T-helper 1 cell treated with Interleukin-12 subunit alpha and Interleukin-12 subunit beta and Interleukin-4 antibody, amounts not matched to agents 30 μg/mL and 1 μg/mL, for 36 hours (primary cell): ENCODE data around the gene PPP2R3B.

Experiments
- H3K27ac Mint-ChIP-seq: one replicate; pipeline ENCODE4 v1.8.0; 2021; ENCODE audit warnings: mild to moderate bottlenecking, mixed read lengths
- H3K27me3 Mint-ChIP-seq: one replicate; pipeline ENCODE4 v1.8.0; 2021; ENCODE audit warnings: low read depth, mixed read lengths
- H3K36me3 Mint-ChIP-seq: one replicate; pipeline ENCODE4 v1.8.0; 2021; ENCODE audit warnings: low read depth, mixed read lengths
- H3K4me1 Mint-ChIP-seq: one replicate; pipeline ENCODE4 v1.8.0; 2021; ENCODE audit warnings: low read depth, mixed read lengths
- H3K4me3 Mint-ChIP-seq: one replicate; pipeline ENCODE4 v1.8.0; 2021; ENCODE audit warnings: mild to moderate bottlenecking, moderate library complexity, mixed read lengths
- H3K9me3 Mint-ChIP-seq: one replicate; pipeline ENCODE4 v1.8.0; 2021; ENCODE audit warnings: mixed read lengths

The PPP2R3B gene

DNA sequence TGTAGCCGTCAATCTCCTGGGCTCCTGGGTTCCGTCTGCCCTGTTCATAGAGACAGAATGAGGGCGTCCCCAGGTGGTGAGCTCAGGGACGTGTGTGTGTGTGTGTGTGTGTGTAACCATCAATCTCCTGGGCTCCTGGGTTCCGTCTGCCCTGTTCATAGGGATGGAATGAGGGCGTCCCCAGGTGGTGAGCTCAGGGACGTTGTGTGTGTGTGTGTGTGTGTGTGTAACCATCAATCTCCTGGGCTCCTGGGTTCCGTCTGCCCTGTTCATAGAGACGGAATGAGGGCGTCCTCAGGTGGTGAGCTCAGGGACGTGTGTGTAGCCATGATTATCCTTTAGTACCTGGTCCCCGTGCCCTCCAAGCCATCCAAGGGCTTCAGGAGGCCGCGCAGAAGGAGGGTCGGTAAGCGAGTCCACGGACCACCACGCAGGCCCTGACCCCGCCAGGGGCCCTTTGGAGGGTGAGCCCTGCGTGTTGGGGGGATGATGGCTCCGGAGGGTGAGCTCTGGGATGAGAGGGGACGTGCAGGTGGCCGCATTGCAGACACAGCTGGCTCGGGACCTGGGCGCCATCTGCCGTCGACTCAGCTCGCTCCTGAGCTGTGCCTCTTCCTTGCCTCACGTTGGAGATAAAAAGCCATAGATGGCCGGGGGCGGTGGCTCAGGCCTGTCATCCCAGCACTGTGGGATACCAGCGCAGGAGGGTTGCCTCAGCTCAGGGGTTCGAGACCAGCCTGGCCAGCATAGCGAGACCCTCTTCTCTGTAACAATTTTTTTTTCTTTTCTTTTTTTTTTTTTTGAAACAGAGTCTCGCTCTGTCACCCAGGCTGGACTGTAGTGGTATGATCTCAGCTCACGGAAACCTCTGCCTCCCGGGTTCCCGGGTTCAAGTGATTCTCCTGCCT lies 62.7 kb downstream of the PPP2R3B start:
- Mint-ChIP-seq H3K36me3 (no peaks in the 10 kb centered on the region), H3K4me1 (peaks cover 17% of the 10 kb centered on the region), H3K9me3 (no peaks in the 10 kb centered on the region), H3K27me3 (peaks cover 5% of the 10 kb centered on the region), H3K4me3 (peak overlapping the region; percentile 77), H3K27ac (peak overlapping the region; percentile 12)

DNA sequence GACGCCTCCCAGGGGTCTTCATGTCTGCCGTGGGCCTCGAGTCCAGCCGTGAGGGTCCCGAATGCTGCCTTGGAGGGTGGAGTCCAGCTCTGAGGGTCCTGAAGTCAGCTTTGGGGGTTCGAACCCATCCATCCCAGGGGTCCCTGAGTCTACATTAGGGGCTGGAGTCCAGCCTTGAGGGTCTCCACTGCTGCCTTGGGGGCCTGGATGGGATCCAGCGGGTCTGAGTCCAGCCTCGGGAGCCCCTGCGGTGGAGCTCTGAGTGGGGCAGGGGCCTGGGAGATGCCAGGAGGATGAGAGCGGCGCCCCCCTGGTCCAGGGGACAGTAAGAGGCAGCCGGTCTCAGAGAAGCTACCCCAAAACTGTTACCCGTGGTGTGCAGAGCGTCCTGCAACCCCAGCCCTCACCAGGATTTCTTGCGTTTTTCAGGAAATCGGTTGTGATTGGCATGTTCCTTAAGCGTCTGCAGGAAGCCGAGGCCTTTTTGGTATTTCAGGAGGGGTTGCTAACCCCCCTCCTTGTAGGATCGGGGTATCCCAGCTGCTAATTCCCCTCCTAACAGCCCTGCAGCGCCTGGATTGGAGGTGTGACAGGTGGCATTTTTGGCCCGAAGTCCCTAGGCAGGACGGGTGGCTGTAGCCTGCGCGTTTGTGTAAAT lies 66.5 kb downstream of the PPP2R3B start:
- Mint-ChIP-seq H3K27me3 (peaks cover 5% of the 10 kb centered on the region), H3K27ac (peak overlapping the region; percentile 83), H3K9me3 (no peaks in the 10 kb centered on the region), H3K4me1 (peaks cover 21% of the 10 kb centered on the region), H3K36me3 (peaks cover 4% of the 10 kb centered on the region), H3K4me3 (peak overlapping the region; percentile 85)

DNA sequence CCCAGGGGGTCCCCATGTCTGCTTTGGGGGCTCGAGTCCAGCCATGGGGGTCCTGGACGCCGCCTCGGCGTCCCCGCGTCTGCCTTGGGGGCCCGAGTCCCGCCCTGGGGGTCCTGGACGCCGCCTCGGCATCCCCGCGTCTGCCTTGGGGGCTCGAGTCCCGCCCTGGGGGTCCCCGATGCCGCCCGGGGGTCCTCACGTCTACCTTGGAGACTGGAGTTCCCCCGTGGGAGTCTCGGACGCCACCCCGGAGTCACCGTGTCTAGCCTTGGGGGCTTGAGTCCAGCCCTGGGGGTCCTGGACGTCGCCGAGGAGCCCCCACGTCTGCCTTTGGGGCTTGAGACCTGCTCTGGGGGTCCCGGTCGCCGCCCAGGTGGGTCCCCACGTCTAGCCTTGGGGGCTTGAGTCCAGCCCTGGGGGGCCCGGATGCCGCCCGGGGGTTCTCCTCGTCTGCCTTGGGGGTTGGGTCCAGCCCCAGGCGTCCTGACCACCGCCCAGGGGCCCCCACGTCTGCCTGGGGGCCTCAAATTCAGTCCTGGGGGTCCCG lies 67.1 kb downstream of the PPP2R3B start:
- peaks cover 5% of the 10 kb centered on the region for H3K27me3 Mint-ChIP-seq
- H3K36me3 Mint-ChIP-seq: peaks cover 4% of the 10 kb centered on the region
- H3K4me1 Mint-ChIP-seq: peaks cover 19% of the 10 kb centered on the region
- no peaks in the 10 kb centered on the region for H3K9me3 Mint-ChIP-seq
- no peak overlapping the region for H3K27ac Mint-ChIP-seq
- H3K4me3 Mint-ChIP-seq: peak overlapping the region; percentile 85

DNA sequence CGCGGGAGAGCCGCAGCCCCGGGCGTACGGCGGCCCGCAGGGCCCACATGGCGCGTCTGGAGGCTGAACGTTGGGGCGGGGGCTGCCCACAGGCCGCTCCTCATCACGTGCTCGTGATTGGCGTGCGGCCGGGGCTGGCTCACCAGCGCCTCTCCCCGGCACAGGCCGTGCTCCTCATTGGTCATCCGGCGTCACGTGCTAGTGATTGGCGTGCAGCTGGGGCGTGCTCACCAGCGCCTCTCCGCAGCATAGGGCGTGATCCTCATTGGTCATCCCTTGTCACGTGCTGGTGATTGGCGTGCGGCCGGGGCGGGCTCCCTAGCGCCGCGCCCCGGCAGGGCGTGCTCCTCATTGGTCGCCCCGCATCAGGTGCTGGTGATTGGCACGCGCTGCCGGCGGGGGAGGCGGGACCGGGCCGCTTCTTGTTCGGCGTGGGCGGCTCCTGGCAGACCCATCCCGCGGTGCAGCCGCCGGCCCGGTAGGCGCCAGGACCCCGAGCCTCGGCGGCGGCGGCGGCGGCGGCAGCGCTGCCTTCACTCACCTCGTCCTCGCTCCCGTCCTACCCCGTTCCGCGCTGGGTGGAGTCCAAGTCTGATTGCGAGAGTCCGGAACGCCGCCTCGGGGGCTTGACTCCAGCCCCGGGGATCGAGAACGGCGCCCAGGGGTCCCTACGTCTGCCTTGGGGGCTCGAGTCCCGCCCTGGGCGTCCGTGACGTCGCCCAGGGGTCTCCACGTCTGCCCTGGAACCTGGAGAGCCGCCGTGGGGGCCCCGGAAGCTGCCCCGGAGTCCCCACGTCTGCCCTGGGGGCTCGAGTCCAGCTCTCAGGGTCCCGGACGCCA lies 67.7 kb downstream of the PPP2R3B start, which contains the start of gene GTPBP6:
GTPBP6 (minus strand) TSS at position 58 of the 840 bp plus-strand sequence; CDS start at position 49, 9 bp downstream.
- Mint-ChIP-seq H3K27me3 (peaks cover 5% of the 10 kb centered on the region), H3K27ac (peak within 1 kb of the TSS; percentile 96), H3K4me1 (peaks cover 19% of the 10 kb centered on the region), H3K4me3 (peak within 1 kb of the TSS; percentile 89), H3K9me3 (no peaks in the 10 kb centered on the region), H3K36me3 (peaks cover 4% of the 10 kb centered on the region)

DNA sequence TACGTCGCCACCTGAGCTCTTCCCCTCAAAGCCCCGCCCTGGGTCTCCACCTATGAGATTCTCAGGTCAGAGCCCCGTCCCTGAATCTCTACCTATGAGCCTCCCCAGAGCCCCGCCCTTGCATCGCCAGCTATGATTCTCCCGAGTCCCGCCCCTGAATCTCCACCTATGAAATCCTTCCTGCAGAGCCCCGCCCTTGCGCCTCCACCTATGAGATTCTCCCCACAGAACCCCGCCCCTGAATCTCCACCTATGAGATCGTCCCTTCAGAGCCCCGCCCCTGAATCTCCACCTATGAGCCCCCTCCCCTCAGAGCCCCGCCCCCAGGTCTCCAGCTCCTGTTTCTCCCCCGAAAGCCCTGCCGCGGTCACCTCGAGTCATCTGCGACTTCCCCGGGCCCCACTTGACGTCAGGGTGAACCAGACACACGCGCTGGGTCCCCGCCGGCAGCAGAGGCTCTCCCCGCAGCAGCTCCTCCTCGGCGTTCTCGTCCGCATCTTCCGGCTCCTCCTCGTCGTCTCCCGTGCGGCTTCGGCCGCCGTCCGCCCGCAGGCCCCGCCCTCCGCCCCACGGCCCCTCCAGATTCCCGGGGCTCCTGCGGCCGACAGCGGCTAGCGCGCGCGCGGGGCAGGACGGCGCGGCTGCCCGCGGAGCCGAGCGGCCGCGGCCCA lies 68.5 kb downstream of the PPP2R3B start:
- peaks cover 1% of the 10 kb centered on the region for H3K27me3 Mint-ChIP-seq
- peak overlapping the region; percentile 89 for H3K4me3 Mint-ChIP-seq
- peaks cover 14% of the 10 kb centered on the region for H3K4me1 Mint-ChIP-seq
- peaks cover 8% of the 10 kb centered on the region for H3K36me3 Mint-ChIP-seq
- H3K27ac Mint-ChIP-seq: peak overlapping the region; percentile 96
- no peaks in the 10 kb centered on the region for H3K9me3 Mint-ChIP-seq

DNA sequence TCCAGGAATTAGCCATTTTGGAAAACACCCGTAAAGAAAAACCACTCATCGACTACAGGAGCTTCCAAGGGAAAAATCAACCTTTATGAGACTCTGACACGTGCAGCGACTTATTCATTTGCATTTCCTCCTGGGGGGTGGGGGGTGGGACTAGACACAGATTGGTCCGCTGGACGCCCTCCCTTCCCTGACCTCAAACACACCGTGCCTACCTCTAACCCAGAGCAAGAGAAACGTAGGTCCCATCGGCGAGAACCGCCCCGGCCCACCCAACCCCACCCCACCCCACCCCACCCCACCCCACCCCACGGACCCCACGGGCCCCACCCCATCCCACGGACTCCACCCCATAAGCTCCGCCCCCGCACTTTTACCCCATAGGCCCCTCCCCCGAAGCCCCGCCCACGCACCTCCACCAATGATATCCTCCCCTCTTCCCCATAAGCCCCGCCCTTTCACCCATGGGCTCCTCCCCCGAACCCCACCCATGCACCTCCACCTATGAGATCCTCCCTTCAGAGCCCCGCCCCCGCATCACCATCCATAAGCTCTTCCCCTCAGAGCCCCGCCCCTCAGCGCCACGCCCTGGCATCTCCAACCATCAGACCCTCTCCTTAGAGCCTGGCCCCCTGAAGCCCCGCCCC lies 69.2 kb downstream of the PPP2R3B start:
- Mint-ChIP-seq H3K4me1 (peaks cover 8% of the 10 kb centered on the region), H3K27me3 (no peaks in the 10 kb centered on the region), H3K4me3 (peak overlapping the region; percentile 89), H3K36me3 (peaks cover 8% of the 10 kb centered on the region), H3K9me3 (no peaks in the 10 kb centered on the region), H3K27ac (peak overlapping the region; percentile 96)

DNA sequence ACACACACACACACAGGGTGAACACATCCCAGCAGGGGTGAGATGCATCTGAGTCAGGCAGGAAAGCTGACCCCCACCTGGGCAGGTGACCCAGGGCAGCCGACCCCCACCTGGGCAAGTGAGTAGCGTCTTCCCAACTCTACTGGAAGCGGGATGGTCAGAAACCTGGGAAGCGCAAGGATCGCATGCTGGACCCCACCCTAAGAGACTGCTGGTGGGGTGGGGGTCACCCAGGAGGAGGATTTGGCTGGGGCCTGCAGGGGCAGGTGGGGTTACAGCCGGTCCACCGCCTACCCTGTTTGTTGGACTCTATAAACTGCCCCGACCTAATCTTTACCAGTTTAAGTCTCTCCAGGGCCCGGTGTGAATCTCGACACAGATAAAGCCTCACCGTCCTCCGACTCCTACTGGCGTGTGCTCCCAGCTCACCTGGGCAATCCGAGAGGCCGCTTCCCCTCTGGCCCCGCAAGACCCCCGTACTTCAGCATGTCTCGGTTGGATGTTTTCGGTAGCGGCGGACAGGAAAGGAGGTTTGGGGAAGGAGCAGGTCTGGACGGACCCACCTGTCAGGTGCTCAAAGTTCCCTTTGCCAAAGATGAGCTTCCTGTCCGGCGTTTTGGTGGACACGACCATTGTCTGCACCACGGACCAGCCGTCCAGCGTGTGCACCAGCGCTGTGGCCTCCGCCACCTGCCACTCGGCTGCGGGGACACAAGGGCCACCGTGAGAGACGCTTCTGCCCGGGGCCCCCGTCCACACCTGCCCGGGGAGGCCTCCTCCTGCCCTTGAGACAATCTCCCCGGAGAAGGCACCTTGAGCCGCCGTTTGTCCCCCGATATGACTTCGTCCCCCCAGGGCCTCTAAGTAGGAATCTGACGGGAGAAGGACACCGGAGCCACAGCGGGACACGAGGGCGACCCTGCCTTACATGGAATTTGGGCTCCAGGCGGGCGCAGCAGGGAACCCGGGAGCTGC lies 70.1 kb downstream of the PPP2R3B start:
- peak overlapping the region; percentile 9 for H3K27ac Mint-ChIP-seq
- no peaks in the 10 kb centered on the region for H3K9me3 Mint-ChIP-seq
- H3K4me3 Mint-ChIP-seq: peak overlapping the region; percentile 28
- peaks cover 15% of the 10 kb centered on the region for H3K36me3 Mint-ChIP-seq
- H3K27me3 Mint-ChIP-seq: no peaks in the 10 kb centered on the region
- peaks cover 9% of the 10 kb centered on the region for H3K4me1 Mint-ChIP-seq

DNA sequence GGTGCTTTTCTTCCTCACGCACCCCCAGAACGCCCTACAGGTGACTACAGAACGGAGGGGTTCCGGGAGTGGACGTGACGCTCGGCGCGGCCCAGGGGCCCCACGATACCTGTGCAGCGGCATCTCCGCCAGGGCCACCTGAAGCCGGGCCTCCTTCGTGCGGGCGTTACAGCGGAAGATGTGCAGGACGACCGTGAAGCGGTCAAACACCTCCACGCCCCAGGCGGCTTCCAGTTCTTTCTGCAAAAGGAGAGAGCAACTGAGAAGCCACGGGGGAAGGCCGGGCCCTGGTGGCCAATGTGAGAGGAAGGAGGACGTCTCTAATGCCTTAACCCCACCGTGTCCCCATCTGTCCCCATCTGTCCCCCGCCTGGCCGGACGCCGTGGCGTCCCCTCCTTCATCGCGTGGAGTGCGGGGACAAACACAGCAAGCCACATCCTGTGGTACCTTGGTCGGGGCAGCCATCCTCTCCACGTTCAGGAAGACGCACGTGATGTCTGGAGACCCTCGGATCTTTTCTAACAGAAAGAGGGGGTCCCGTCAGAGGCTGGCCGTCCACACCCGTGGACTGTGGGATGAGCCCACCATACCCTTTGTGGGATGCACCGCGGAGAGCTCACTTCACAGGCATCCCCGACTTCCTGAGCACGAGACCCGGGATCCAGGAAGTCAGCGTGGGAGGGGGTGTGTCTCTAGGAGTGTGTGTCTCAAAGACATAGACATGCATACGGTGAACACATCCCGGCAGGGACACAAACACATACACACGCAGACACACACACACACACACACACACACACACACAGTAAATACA lies 71.7 kb downstream of the PPP2R3B start:
- Mint-ChIP-seq H3K4me3 (no peak overlapping the region), H3K27me3 (no peaks in the 10 kb centered on the region), H3K4me1 (peaks cover 7% of the 10 kb centered on the region), H3K36me3 (peaks cover 16% of the 10 kb centered on the region), H3K9me3 (no peaks in the 10 kb centered on the region), H3K27ac (no peak overlapping the region)

DNA sequence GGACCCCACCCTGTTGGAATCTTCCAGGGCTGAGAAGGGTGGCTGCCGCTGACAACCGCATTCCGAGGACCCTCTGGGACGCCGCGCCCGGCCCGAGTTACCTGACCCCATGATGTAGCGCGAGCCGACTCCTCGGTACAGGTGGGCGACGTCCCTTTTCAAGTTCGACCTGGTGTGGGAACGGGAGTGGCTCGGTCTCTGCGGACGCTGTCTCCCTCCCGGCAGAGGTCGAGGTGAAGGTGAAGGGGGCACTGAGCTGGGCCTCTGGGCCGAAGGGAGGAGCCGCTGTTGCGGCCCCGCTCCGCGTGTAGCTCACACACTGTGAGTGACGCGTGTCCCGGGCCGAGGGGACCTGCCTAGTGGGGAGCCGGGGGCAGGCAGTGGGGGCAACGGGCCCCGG lies 72.7 kb downstream of the PPP2R3B start:
- Mint-ChIP-seq H3K4me1 (peaks cover 7% of the 10 kb centered on the region), H3K9me3 (no peaks in the 10 kb centered on the region), H3K36me3 (peaks cover 25% of the 10 kb centered on the region), H3K27me3 (no peaks in the 10 kb centered on the region), H3K27ac (no peak overlapping the region), H3K4me3 (no peak overlapping the region)

DNA sequence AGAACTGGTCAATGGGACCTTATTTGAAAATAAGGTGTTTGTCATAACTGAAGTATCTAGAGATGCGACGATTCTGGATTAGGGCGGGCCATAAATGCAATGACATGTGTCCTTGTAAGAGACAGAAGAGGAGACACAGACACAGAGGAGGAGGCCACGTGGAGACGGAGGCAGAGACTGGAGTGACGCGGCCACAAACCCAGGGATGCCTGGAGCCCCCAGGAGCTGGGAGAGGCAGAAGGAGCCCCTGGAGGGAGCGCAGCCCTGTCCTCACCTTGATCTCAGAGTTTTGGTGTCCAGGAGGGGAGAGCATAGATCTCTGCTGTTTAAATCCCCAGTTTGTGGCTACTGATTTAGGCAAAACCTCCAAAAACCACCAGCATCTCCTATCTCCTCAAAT lies 73.2 kb downstream of the PPP2R3B start:
- Mint-ChIP-seq H3K4me1 (peaks cover 7% of the 10 kb centered on the region), H3K36me3 (peaks cover 25% of the 10 kb centered on the region), H3K9me3 (no peaks in the 10 kb centered on the region), H3K4me3 (no peak overlapping the region), H3K27ac (no peak overlapping the region), H3K27me3 (no peaks in the 10 kb centered on the region)

DNA sequence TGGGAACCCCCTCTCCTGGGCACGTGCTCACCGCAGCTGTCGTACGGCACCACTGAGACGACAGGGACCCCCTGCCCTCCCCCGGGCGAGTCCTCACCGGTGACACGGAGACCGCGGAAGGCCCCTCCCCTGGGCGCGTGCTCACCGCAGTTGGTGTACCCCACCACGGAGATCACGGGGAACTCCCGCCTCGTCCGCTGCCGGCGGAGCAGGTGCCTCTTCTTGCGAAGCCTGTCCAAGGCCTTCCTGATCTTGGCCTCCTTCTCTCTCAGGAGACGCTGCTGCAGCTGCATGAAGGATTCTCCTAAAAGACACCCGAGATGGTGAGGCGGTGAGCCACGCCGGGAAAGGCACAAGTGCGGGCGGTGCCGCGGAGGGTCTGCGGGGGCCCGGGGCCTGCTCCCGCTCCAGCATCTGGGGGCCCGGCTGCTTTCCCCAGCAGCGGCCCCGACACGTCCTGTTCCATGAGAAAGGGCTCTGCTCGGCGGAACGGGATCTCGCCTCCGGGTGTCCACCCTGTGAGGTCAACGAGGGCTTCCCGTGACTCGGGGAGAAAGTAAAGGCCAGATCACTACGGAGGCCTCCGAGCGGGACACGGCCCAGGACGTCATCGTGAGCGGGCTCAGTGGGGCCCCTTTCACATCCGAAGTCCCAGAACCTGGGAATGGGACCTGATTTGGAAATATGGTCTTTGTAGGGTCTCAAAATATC lies 73.9 kb downstream of the PPP2R3B start:
- H3K36me3 Mint-ChIP-seq: peaks cover 25% of the 10 kb centered on the region
- H3K9me3 Mint-ChIP-seq: no peaks in the 10 kb centered on the region
- H3K4me3 Mint-ChIP-seq: no peak overlapping the region
- no peaks in the 10 kb centered on the region for H3K27me3 Mint-ChIP-seq
- H3K4me1 Mint-ChIP-seq: peaks cover 3% of the 10 kb centered on the region
- H3K27ac Mint-ChIP-seq: no peak overlapping the region
